BJ (cell line): ENCODE measurements around the gene TTC19. TPM values are rescaled to one million over a fixed set of nuclear protein-coding genes. Genes with fewer than 3 reads are reported as not detected.

Experiments
- CTCF ChIA-PET: fragments of 350-600 bp; formaldehyde crosslinking; extraction: SDS; loops from one replicate; lab custom pipeline; 2021; ENCODE audit warnings: antibody characterized with exemption, inconsistent platforms; lab: Yijun Ruan, JAX
- POLR2A ChIA-PET: fragments of 300-600 bp; sonication (Branson Sonifier 250); formaldehyde crosslinking; extraction: SDS; loops from one replicate; lab custom pipeline; 2021; ENCODE audit warnings: antibody characterized with exemption; lab: Charles Lee
- DNase-seq: peaks from one replicate; pipeline ENCODE4 v3.0.0-alpha.2; 2011; ENCODE audit warnings: low read depth
- H3K27me3 ChIP-seq: 2 replicates; pipeline ENCODE4 v1.6.0; 2011; ENCODE audit warnings: low read length; ENCODE audit not compliant: control insufficient read depth, insufficient read depth
- H3K36me3 ChIP-seq: 2 replicates; pipeline ENCODE4 v1.5.1; 2011; ENCODE audit warnings: low read length; ENCODE audit not compliant: control insufficient read depth, insufficient read depth
- H3K4me3 ChIP-seq: 2 replicates; pipeline ENCODE4 v1.5.1; 2011; ENCODE audit warnings: low read depth, mild to moderate bottlenecking, control low read depth, low read length
- polyA minus RNA-seq: library from RNA; depleted of rRNA, polyadenylated mRNA; stranded (reverse); fragments of >200 nt; gene quantifications from 2 replicates; pipeline ENCODE4 v1.2.3, GENCODE V29; 2011; rRNA and poly(A)+ RNA removed
- polyA plus RNA-seq: library from polyadenylated mRNA; depleted of rRNA; stranded (reverse); fragments of >200 nt; gene quantifications from 2 replicates; pipeline ENCODE4 v1.2.3, GENCODE V29; 2011; rRNA removed
- TF ChIP-seq, protein P1 (sequence below): IDR thresholded peaks from 2 replicates; pipeline ENCODE4 v1.5.1; 2011; ENCODE audit warnings: low read depth, mild to moderate bottlenecking, control low read depth, inconsistent platforms, low read length, moderate library complexity; ENCODE audit not compliant: insufficient read depth

The TTC19 gene, protein sequence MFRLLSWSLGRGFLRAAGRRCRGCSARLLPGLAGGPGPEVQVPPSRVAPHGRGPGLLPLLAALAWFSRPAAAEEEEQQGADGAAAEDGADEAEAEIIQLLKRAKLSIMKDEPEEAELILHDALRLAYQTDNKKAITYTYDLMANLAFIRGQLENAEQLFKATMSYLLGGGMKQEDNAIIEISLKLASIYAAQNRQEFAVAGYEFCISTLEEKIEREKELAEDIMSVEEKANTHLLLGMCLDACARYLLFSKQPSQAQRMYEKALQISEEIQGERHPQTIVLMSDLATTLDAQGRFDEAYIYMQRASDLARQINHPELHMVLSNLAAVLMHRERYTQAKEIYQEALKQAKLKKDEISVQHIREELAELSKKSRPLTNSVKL
- polyA plus RNA-seq (2.8 and 3.7 TPM in 2 replicates), polyA minus RNA-seq (4.3 and 5.1 TPM in 2 replicates)

DNA sequence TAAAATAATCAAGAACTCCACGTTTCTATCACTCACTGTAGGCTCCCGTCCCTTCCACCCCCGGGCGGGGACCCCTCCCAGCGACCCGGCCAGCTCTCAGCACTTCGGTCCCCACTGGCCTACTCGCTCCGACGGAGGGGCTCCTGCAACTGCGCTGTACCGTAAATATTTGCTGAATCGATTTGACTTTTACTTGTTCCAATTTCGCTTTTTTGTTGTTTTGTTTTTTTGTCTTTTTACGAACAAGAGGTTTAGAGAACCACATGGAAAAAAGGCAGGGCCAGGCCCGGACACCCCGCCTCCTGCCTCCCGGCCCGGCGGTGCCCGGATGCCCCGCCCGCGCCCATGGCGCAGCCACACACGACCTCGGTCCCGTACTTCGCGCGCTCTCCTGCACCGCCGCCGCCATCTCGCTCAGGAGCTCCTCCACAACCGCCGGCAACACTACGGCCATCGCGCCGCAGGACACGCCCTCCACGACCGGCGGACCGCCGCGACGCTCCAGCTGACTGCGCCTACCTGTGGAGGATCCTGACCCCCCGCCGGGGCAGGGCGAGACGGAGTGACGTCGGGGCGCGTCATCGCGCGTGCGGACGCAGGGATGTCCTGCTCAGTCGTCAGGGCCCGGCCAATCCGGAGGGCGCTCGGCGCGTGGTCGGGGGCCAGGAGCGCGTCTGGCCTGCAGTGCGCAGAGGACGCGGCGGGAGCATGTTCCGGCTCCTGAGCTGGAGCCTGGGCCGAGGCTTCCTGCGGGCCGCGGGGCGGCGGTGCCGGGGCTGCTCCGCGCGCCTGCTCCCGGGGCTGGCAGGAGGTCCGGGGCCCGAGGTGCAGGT, at the start of gene TTC19, which contains the start of gene ZSWIM7:
TTC19 (plus strand) TSS at position 684 of the 833 bp plus-strand sequence; CDS start at position 709, 25 bp downstream.
ZSWIM7 (minus strand) TSS at position 564 of the 833 bp plus-strand sequence; CDS start at position 454, 110 bp downstream.
- peaks cover 5% of the 10 kb centered on the region for H3K36me3 ChIP-seq
- ChIA-PET CTCF (interaction anchor here (0.5 to 4.6 kb wide), 10 partner anchors 10 to 549 kb away, joined by 3 to 36 read pairs (median 3); partner anchors contain the start of gene ADORA2B), POLR2A (no interaction called here)
- H3K27me3 ChIP-seq: no peaks in the 10 kb centered on the region
- H3K4me3 ChIP-seq: peak within 1 kb of the TSS; percentile 70
- DNase-seq: peak; percentile 54
- TF ChIP-seq, protein P1, sequence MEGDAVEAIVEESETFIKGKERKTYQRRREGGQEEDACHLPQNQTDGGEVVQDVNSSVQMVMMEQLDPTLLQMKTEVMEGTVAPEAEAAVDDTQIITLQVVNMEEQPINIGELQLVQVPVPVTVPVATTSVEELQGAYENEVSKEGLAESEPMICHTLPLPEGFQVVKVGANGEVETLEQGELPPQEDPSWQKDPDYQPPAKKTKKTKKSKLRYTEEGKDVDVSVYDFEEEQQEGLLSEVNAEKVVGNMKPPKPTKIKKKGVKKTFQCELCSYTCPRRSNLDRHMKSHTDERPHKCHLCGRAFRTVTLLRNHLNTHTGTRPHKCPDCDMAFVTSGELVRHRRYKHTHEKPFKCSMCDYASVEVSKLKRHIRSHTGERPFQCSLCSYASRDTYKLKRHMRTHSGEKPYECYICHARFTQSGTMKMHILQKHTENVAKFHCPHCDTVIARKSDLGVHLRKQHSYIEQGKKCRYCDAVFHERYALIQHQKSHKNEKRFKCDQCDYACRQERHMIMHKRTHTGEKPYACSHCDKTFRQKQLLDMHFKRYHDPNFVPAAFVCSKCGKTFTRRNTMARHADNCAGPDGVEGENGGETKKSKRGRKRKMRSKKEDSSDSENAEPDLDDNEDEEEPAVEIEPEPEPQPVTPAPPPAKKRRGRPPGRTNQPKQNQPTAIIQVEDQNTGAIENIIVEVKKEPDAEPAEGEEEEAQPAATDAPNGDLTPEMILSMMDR: no peak

DNA sequence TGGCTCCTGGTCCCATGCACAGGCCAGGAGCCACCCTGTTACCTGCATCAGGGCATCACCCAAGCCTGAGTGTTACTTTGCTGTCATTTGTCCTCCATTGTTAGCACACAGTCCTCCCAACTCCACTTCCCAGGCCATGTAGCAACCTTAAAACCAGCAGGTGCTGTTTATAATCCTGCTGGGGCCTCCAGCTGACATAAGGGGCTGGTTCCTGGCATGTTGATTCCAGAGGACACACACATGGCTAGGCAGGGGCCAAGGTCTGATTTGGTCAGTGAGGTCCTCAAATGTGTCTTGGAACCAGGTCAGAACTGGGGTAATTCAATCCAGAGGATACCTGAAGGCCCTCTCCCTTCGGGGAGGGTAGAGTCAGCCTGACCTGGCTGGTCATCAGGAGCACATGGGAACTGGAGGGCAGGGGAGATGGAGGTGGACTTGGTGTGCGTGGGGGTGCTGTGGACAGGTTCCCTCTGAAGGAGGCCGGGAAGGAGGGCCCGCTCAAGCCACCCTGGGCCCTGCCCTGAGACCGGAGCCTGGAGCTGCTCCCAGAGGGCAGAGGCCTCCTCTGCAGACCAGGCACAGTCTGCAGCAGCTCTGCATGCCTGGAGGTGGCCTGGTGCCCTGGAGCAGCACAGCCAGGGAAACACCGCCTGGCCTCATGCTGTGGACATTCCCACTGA, 48.1 kb upstream of the TTC19 start:
- POLR2A ChIA-PET: no interaction called here
- Histone ChIP-seq H3K4me3 (no peak overlapping the region), H3K27me3 (no peaks in the 10 kb centered on the region), H3K36me3 (peaks cover 1% of the 10 kb centered on the region; the same call in 1 of the 2 replicates)
- CTCF ChIA-PET: no interaction called here
- TF ChIP-seq, protein P1: no peak
- DNase-seq: no peak

DNA sequence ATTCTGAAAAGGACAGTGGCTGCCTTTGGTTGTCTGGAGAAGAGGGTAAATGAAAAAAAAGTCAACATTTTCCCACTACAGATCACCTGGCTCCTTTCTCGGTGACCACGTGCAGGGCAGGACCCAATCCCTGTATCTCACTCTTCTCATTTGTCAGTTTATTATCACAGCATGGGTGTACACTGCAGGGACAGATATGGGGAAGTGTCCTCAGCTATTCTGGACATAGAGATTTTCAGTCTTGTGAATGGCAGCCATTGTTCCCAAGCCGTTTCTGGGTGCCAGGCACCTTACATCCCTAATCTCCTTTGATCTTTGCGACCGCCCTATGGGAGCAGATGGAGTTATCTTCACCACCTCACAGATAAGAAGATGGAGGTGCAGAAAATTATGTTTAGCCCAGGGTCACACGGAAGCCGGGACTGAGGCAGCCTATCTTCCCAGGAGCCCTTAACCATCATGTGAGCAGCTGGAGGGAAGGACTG, 47.5 kb upstream of the TTC19 start:
- Histone ChIP-seq H3K36me3 (peaks cover 1% of the 10 kb centered on the region; the same call in 1 of the 2 replicates), H3K4me3 (no peak overlapping the region), H3K27me3 (no peaks in the 10 kb centered on the region)
- TF ChIP-seq, protein P1: no peak
- POLR2A ChIA-PET: no interaction called here
- CTCF ChIA-PET: interaction anchor here (1.0 kb wide), 1 partner anchor 8 kb away, joined by 5 read pairs; no protein-coding TSS in a partner anchor
- DNase-seq: no peak

DNA sequence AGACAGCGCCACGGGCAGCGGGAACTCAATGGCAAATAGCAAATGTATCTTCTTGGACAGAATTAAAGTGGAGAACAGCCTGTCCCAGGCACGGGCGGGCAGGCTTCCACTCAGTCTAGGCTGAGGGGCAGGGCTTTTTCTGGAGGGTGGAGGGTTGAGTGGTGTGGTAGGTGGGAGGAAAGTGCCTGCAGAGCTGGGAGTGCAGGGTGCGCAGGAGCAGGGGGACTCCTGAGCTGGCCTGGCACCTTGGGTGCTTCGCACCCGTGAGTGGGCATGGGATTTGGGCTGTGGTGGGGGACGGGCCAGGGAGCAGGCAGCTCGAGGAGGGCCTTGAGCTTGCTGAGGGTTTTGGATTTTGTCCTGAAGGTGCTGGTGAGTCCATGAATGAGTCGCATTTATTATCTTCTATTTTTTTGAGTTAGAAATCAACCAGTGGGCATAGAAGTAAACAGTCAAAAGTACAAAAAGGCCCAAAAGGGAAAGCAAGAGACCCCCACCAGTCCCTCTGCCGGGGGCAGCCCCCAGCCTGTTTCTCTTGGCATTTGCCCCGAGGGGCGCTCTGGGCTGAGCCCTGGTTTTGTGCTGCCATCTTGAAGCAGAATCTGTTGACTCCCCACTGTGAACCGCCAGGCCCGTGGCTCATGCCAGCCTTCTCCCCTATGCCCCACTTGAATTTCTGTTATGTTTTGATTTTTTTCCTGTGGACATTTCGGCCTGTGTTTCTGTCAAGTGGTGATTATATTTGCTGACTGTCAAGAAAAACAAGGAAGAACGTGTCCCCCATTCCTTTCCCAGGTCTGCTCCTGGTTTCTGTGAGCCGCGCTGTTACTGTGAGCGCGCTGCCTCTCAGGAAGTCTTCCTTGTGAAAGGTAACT, 46.5 kb upstream of the TTC19 start:
- Histone ChIP-seq H3K27me3 (no peaks in the 10 kb centered on the region), H3K36me3 (peaks cover 1% of the 10 kb centered on the region; the same call in 1 of the 2 replicates), H3K4me3 (no peak overlapping the region)
- ChIA-PET CTCF (interaction anchor here (0.5 to 1.0 kb wide), 2 partner anchors 9 to 46 kb away, joined by 3 to 5 read pairs; no protein-coding TSS in a partner anchor), POLR2A (no interaction called here)
- TF ChIP-seq, protein P1: no peak
- DNase-seq: no peak
